Glutamatergic neuron (in vitro differentiated cells): ENCODE results near the gene CACNG4. TPM values are rescaled to one million over a fixed set of nuclear protein-coding genes. Genes with fewer than 3 reads are reported as not detected.

Experiments used
- DNase-seq: peaks from one replicate; pipeline ENCODE4 v3.0.0; 2022
- H3K27ac Mint-ChIP-seq: one replicate; pipeline ENCODE4 v1.8.0; 2020; ENCODE audit warnings: mild to moderate bottlenecking, mixed read lengths, inconsistent platforms; ENCODE audit not compliant: unreplicated experiment
- H3K27me3 Mint-ChIP-seq: one replicate; pipeline ENCODE4 v1.8.0; 2020; ENCODE audit warnings: mild to moderate bottlenecking, moderate library complexity, mixed read lengths, inconsistent platforms; ENCODE audit not compliant: unreplicated experiment
- H3K36me3 Mint-ChIP-seq: one replicate; pipeline ENCODE4 v1.8.0; 2020; ENCODE audit warnings: mild to moderate bottlenecking, mixed read lengths, inconsistent platforms; ENCODE audit not compliant: unreplicated experiment
- H3K4me1 Mint-ChIP-seq: one replicate; pipeline ENCODE4 v1.8.0; 2020; ENCODE audit warnings: mild to moderate bottlenecking, low read depth, mixed read lengths, inconsistent platforms; ENCODE audit not compliant: unreplicated experiment
- H3K4me3 Mint-ChIP-seq: one replicate; pipeline ENCODE4 v1.8.0; 2020; ENCODE audit warnings: mild to moderate bottlenecking, mixed read lengths, inconsistent platforms; ENCODE audit not compliant: unreplicated experiment
- H3K9me3 Mint-ChIP-seq: one replicate; pipeline ENCODE4 v1.8.0; 2020; ENCODE audit warnings: mild to moderate bottlenecking, moderate library complexity, mixed read lengths, inconsistent platforms; ENCODE audit not compliant: unreplicated experiment
- CTCF ChIP-seq: fragments of 200-600 bp; sonication (generic); IDR thresholded peaks from one replicate; pipeline ENCODE4 v1.5.0; 2021; ENCODE audit not compliant: partially characterized antibody, unreplicated experiment
- total RNA-seq: library from RNA; stranded (reverse); fragmentation: NEBNext Ultra II Directional; extraction: Animal tissue kit (Norgen Biotek cat#: 25700); gene quantifications from one replicate; pipeline ENCODE4 v1.2.1, GENCODE V29; 2021; ENCODE audit not compliant: unreplicated experiment

Gene CACNG4
- total RNA-seq, 1 donor from 2014 or later: 105 TPM

- Mint-ChIP-seq H3K9me3 (peaks cover 8% of the 10 kb centered on the region), H3K4me3 (no peak overlapping the region), H3K4me1 (no peaks in the 10 kb centered on the region), H3K27me3 (peaks cover 15% of the 10 kb centered on the region), H3K27ac (no peak overlapping the region), H3K36me3 (peaks cover 12% of the 10 kb centered on the region)
- TF ChIP-seq CTCF: no peak
- DNase-seq: no peak
Observed at GRCh38 chr17:66938656-66939055, 25.9 kb upstream of the CACNG4 start.

- Mint-ChIP-seq H3K36me3 (peaks cover 12% of the 10 kb centered on the region), H3K9me3 (peaks cover 10% of the 10 kb centered on the region), H3K4me3 (no peak overlapping the region), H3K27ac (no peak overlapping the region), H3K4me1 (no peaks in the 10 kb centered on the region), H3K27me3 (peaks cover 15% of the 10 kb centered on the region)
- no peak for DNase-seq
- TF ChIP-seq CTCF: no peak
Observed at GRCh38 chr17:66939461-66940114, 24.9 kb upstream of the CACNG4 start.

DNA sequence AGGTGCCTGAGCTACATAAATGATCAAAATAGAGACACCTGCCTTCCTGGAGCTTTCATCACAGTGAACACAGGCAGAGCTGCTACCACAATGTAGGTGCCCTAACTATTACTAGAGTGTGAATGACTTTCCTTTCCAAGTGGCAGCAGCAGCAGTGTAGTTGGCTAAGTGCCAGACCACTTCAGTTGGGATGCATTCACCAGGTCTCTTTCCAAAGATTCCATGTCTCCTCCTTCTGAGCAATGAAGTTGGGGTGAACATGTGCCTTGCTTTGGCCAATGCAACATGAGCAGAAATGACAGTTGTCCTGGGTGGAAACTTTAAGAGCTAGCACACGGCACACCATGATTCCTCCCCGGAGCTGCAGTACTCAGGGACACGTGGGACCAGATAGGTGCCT, 23.3 kb upstream of the CACNG4 start:
- no peak overlapping the region for H3K4me3 Mint-ChIP-seq
- peaks cover 20% of the 10 kb centered on the region for H3K27me3 Mint-ChIP-seq
- DNase-seq: no peak
- H3K36me3 Mint-ChIP-seq: peaks cover 12% of the 10 kb centered on the region
- H3K27ac Mint-ChIP-seq: no peak overlapping the region
- no peaks in the 10 kb centered on the region for H3K4me1 Mint-ChIP-seq
- TF ChIP-seq CTCF: no peak
- H3K9me3 Mint-ChIP-seq: peaks cover 10% of the 10 kb centered on the region

GRCh38 chr17:66941773-66942450, 22.6 kb upstream of the CACNG4 start:
- Mint-ChIP-seq H3K9me3 (peaks cover 11% of the 10 kb centered on the region), H3K27ac (no peak overlapping the region), H3K4me3 (no peak overlapping the region), H3K4me1 (no peaks in the 10 kb centered on the region), H3K36me3 (peaks cover 12% of the 10 kb centered on the region), H3K27me3 (peaks cover 20% of the 10 kb centered on the region)
- DNase-seq: no peak
- TF ChIP-seq CTCF: no peak
